ENCODE data around the gene SBK1. TPM values are rescaled to one million over a fixed set of nuclear protein-coding genes. Genes with fewer than 3 reads are reported as not detected.

SBK1 gene
- total RNA-seq, 1 donor from 2014 or later, result 7.0 TPM

DNA sequence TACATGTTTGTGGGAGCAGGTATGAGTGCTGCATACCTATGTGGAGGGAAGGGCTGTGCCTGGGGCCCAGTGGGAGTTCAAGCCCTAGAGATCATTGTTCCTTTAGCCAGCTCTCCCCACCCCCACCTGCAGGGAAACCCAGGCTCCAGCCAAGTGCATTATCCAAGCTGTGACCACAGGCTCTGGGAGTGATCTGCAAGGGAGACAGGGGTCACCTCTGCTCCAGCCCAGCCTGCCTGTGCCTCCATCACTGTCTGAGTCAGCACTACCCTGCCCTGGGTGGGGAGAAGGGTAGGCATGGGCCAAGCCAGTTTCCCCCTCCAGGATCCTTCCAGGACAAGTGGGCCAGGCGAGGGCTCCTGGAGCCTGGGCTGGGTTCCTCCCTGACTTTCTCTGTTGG, 32.1 kb upstream of the SBK1 start:
- no peak overlapping the region for H3K4me3 ChIP-seq (ENCODE audit: insufficient read depth, low read depth, low read length)
- peak; percentile 10 for DNase-seq (ENCODE audit: low read depth)
- Mint-ChIP-seq H3K27ac (ENCODE audit: unreplicated experiment) (peak overlapping the region; percentile 38), H3K27me3 (ENCODE audit: low read depth, unreplicated experiment) (peaks cover 36% of the 10 kb centered on the region), H3K9me3 (ENCODE audit: unreplicated experiment) (no peaks in the 10 kb centered on the region), H3K36me3 (ENCODE audit: low read depth, unreplicated experiment) (no peaks in the 10 kb centered on the region), H3K4me1 (ENCODE audit: low read depth, unreplicated experiment) (peaks cover 10% of the 10 kb centered on the region), H3K4me3 (ENCODE audit: unreplicated experiment) (peak overlapping the region; percentile 75)
- no peak overlapping the region for H2AFZ ChIP-seq (ENCODE audit: low read depth, low read length)
- H3K4me1 ChIP-seq (ENCODE audit: insufficient read depth, low read length), result peaks cover 5% of the 10 kb centered on the region
- H4K20me1 ChIP-seq (ENCODE audit: insufficient read depth, low read length), result no peaks in the 10 kb centered on the region
- no peaks in the 10 kb centered on the region for H3K79me2 ChIP-seq (ENCODE audit: insufficient read depth, low read length)
- no peaks in the 10 kb centered on the region for H3K36me3 ChIP-seq (ENCODE audit: insufficient read depth, low read length)
- no peak overlapping the region for H3K9ac ChIP-seq (ENCODE audit: low read length)
- no peak overlapping the region for H3K27ac ChIP-seq (ENCODE audit: low read depth, low read length)
- no peak for FAIRE-seq
- no peaks in the 10 kb centered on the region for H3K9me3 ChIP-seq (ENCODE audit: insufficient read depth, low read depth, low read length)
- no peak overlapping the region for H3K4me2 ChIP-seq (ENCODE audit: low read length)
- H3K27me3 ChIP-seq (ENCODE audit: insufficient read depth, low read length), result peaks cover 35% of the 10 kb centered on the region
- TF ChIP-seq, protein P1, sequence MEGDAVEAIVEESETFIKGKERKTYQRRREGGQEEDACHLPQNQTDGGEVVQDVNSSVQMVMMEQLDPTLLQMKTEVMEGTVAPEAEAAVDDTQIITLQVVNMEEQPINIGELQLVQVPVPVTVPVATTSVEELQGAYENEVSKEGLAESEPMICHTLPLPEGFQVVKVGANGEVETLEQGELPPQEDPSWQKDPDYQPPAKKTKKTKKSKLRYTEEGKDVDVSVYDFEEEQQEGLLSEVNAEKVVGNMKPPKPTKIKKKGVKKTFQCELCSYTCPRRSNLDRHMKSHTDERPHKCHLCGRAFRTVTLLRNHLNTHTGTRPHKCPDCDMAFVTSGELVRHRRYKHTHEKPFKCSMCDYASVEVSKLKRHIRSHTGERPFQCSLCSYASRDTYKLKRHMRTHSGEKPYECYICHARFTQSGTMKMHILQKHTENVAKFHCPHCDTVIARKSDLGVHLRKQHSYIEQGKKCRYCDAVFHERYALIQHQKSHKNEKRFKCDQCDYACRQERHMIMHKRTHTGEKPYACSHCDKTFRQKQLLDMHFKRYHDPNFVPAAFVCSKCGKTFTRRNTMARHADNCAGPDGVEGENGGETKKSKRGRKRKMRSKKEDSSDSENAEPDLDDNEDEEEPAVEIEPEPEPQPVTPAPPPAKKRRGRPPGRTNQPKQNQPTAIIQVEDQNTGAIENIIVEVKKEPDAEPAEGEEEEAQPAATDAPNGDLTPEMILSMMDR (IDR thresholded peaks at IDR 0.05; ENCODE audit: insufficient read depth, low read depth, low read length), result no peak
- TF ChIP-seq EZH2 (IDR thresholded peaks at IDR 0.05; ENCODE audit: insufficient read depth, low read length), result no peak

DNA sequence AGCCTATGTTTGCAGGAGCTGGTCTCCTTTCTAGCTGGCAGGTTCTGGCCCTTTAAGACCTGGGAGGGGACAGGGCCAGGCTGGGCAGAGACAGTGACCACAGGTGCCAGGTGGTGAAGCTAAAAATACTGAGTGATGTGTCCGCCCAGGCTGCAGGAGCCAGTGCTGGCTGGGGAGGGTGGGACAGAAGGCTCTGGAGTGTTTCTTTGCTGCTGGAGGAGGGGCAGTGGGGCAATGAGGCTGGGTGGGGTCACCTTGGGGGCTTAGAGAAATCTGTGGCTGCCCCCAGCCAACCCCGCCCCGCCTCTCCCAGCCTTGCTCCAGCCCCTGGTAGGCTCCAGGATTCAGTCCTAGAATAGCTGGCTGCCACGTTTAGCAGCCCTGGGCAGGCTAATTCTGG, 30.4 kb upstream of the SBK1 start:
- Histone ChIP-seq H4K20me1 (ENCODE audit: insufficient read depth, low read length) (no peaks in the 10 kb centered on the region), H3K4me2 (ENCODE audit: low read length) (no peak overlapping the region), H3K9ac (ENCODE audit: low read length) (no peak overlapping the region), H2AFZ (ENCODE audit: low read depth, low read length) (no peak overlapping the region), H3K36me3 (ENCODE audit: insufficient read depth, low read length) (no peaks in the 10 kb centered on the region), H3K27me3 (ENCODE audit: insufficient read depth, low read length) (peaks cover 35% of the 10 kb centered on the region), H3K27ac (ENCODE audit: low read depth, low read length) (no peak overlapping the region), H3K4me1 (ENCODE audit: insufficient read depth, low read length) (peaks cover 5% of the 10 kb centered on the region), H3K4me3 (ENCODE audit: insufficient read depth, low read depth, low read length) (no peak overlapping the region), H3K79me2 (ENCODE audit: insufficient read depth, low read length) (no peaks in the 10 kb centered on the region), H3K9me3 (ENCODE audit: insufficient read depth, low read depth, low read length) (no peaks in the 10 kb centered on the region)
- Mint-ChIP-seq H3K27ac (ENCODE audit: unreplicated experiment) (no peak overlapping the region), H3K9me3 (ENCODE audit: unreplicated experiment) (no peaks in the 10 kb centered on the region), H3K36me3 (ENCODE audit: low read depth, unreplicated experiment) (no peaks in the 10 kb centered on the region), H3K27me3 (ENCODE audit: low read depth, unreplicated experiment) (peaks cover 36% of the 10 kb centered on the region), H3K4me3 (ENCODE audit: unreplicated experiment) (no peak overlapping the region), H3K4me1 (ENCODE audit: low read depth, unreplicated experiment) (peaks cover 10% of the 10 kb centered on the region)
- no peak for FAIRE-seq
- TF ChIP-seq, protein P1 (IDR thresholded peaks at IDR 0.05; ENCODE audit: insufficient read depth, low read depth, low read length), result no peak
- no peak for TF ChIP-seq EZH2 (IDR thresholded peaks at IDR 0.05; ENCODE audit: insufficient read depth, low read length)
- no peak for DNase-seq (ENCODE audit: low read depth)

DNA sequence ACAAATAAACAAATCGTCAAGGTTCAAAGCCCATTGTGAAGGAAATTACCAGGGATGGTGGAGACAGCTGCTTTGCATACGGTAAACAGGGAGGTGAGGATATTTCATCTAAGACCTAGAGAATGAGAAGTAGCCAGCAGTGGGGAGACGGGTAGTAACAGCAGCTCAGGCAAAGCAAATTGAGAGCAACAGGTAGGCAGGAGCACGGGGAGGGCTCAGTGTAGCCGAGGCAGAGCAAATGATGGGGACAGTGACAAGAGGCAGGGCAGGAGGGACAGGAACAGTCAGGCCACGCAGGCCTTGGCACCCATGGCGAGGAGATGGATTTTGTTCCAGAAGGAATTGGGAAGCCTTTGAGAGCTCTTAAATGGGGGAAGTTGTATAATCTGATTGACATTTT, 29.0 kb upstream of the SBK1 start:
- H2AFZ ChIP-seq (ENCODE audit: low read depth, low read length), result no peak overlapping the region
- no peak overlapping the region for H3K4me2 ChIP-seq (ENCODE audit: low read length)
- Mint-ChIP-seq H3K27me3 (ENCODE audit: low read depth, unreplicated experiment) (peaks cover 30% of the 10 kb centered on the region), H3K4me3 (ENCODE audit: unreplicated experiment) (no peak overlapping the region), H3K36me3 (ENCODE audit: low read depth, unreplicated experiment) (no peaks in the 10 kb centered on the region), H3K27ac (ENCODE audit: unreplicated experiment) (no peak overlapping the region), H3K9me3 (ENCODE audit: unreplicated experiment) (no peaks in the 10 kb centered on the region), H3K4me1 (ENCODE audit: low read depth, unreplicated experiment) (peaks cover 10% of the 10 kb centered on the region)
- DNase-seq (ENCODE audit: low read depth) (no peak), FAIRE-seq (no peak)
- TF ChIP-seq, protein P1 (IDR thresholded peaks at IDR 0.05; ENCODE audit: insufficient read depth, low read depth, low read length), result no peak
- no peak for TF ChIP-seq EZH2 (IDR thresholded peaks at IDR 0.05; ENCODE audit: insufficient read depth, low read length)
- no peak overlapping the region for H3K27ac ChIP-seq (ENCODE audit: low read depth, low read length)
- H3K27me3 ChIP-seq (ENCODE audit: insufficient read depth, low read length), result peaks cover 35% of the 10 kb centered on the region
- H4K20me1 ChIP-seq (ENCODE audit: insufficient read depth, low read length), result no peaks in the 10 kb centered on the region
- no peaks in the 10 kb centered on the region for H3K36me3 ChIP-seq (ENCODE audit: insufficient read depth, low read length)
- no peaks in the 10 kb centered on the region for H3K79me2 ChIP-seq (ENCODE audit: insufficient read depth, low read length)
- no peak overlapping the region for H3K9ac ChIP-seq (ENCODE audit: low read length)
- H3K4me3 ChIP-seq (ENCODE audit: insufficient read depth, low read depth, low read length), result no peak overlapping the region
- H3K4me1 ChIP-seq (ENCODE audit: insufficient read depth, low read length), result peaks cover 5% of the 10 kb centered on the region
- no peaks in the 10 kb centered on the region for H3K9me3 ChIP-seq (ENCODE audit: insufficient read depth, low read depth, low read length)
